ENCODE data around the gene CNPY4.

DNA sequence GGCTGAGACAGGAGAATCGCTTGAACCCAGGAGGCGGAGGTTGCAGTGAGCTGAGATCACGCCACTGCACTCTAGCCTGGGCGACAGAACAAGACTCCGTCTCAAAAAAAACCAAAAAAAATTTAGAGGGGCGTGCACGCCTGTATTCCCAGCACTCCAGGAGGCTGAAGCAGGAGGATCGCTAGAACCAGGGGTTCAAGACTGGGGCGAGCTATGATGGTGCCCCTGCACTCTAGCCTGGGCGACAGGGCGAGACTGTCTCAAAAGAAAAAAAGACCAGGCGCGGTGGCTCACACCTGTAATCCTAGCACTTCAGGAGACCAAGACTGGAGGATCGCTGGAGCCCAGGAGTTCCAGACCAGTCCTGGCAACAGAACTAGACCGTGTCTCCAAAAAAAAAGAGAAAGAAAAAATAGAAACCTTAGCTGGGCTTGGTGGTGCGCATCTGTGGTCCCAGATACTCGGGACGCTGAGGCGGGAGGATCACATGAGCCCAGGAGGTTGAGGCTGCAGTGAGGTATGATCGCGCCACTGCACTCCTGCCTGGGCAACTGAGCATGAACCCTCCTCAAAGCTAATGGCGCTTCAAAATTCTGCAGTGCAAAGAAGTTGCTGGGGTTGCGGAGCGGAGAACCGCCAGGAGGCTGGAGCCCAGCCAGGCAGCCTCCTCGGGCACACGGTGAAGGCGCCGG is 7.0 kb downstream of the CNPY4 start:
- TF ChIP-seq, protein P1, sequence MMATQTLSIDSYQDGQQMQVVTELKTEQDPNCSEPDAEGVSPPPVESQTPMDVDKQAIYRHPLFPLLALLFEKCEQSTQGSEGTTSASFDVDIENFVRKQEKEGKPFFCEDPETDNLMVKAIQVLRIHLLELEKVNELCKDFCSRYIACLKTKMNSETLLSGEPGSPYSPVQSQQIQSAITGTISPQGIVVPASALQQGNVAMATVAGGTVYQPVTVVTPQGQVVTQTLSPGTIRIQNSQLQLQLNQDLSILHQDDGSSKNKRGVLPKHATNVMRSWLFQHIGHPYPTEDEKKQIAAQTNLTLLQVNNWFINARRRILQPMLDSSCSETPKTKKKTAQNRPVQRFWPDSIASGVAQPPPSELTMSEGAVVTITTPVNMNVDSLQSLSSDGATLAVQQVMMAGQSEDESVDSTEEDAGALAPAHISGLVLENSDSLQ (IDR thresholded peaks at IDR 0.05): no peak
- TF ChIP-seq SUZ12 (IDR thresholded peaks at IDR 0.05): no peak
- TF ChIP-seq LEF1 (IDR thresholded peaks at IDR 0.05; ENCODE audit: borderline replicate concordance): no peak

All from HEK293T (cell line).